ENCODE results near the gene YAE1.
"Not testable (repeated sequence)": the region's sequence is repeated elsewhere in the genome, so short reads cannot be mapped to it uniquely, and the experiment has no call there.

The YAE1 gene

DNA sequence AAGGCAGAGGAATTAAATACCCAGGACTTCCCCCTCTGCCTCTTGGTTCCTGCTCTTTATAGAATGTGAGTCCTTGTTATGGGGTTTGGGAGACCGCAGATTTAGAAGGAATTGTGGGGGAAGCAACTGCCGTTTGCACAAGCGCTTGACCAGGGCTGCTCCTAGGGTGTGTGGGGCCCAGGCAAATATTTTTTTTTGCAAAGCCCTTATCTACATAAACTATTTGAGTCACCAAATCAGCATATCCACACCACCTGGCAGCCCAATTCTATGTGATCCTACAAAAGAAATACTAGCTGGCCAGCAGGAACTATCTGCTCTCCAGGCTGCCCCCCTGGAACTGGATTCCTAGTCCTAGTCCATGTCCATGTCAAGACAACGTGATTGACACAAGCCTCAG lies 33.4 kb upstream of the YAE1 start:
- H3K36me3 ChIP-seq (ENCODE audit: control insufficient read depth, insufficient read depth, low read length, severe bottlenecking): no peaks in the 10 kb centered on the region
- DNase-seq (ENCODE audit: low read depth): no peak
- no peak overlapping the region for H3K9ac ChIP-seq (ENCODE audit: low read length)
- peaks cover 14% of the 10 kb centered on the region for H3K27me3 ChIP-seq (replicated peaks; ENCODE audit: control insufficient read depth, insufficient read depth, low read length)
- no peak overlapping the region for H3K4me3 ChIP-seq (ENCODE audit: low read length)
- no peaks in the 10 kb centered on the region for H3K9me3 ChIP-seq (ENCODE audit: control insufficient read depth, low read length)
- no peaks in the 10 kb centered on the region for H3K4me1 ChIP-seq (ENCODE audit: control insufficient read depth, insufficient read depth, low read length)

DNA sequence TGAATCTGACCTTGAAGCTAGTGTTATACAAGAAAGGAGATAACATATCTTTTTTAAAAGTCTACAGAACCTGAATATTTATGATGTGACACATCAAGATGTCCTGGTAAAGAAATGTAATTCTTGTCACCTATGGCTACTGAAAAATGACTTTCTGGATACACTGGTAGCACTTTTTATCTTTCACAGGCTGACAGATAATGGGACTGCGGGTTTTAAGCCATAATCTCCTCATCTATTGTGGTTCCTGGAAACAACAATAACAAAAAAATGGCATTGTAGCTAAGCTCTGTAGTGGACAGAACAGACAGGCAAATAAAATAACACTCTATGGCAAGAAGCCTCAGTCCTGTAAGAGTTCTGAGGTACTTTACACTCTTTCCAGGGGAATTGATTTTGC lies 31.6 kb upstream of the YAE1 start:
- H3K36me3 ChIP-seq (ENCODE audit: control insufficient read depth, insufficient read depth, low read length, severe bottlenecking): no peaks in the 10 kb centered on the region
- no peaks in the 10 kb centered on the region for H3K4me1 ChIP-seq (ENCODE audit: control insufficient read depth, insufficient read depth, low read length)
- DNase-seq (ENCODE audit: low read depth): no peak
- no peak overlapping the region for H3K4me3 ChIP-seq (ENCODE audit: low read length)
- H3K9ac ChIP-seq (ENCODE audit: low read length): no peak overlapping the region
- H3K9me3 ChIP-seq (ENCODE audit: control insufficient read depth, low read length): no peaks in the 10 kb centered on the region
- H3K27me3 ChIP-seq (replicated peaks; ENCODE audit: control insufficient read depth, insufficient read depth, low read length): peaks cover 15% of the 10 kb centered on the region

DNA sequence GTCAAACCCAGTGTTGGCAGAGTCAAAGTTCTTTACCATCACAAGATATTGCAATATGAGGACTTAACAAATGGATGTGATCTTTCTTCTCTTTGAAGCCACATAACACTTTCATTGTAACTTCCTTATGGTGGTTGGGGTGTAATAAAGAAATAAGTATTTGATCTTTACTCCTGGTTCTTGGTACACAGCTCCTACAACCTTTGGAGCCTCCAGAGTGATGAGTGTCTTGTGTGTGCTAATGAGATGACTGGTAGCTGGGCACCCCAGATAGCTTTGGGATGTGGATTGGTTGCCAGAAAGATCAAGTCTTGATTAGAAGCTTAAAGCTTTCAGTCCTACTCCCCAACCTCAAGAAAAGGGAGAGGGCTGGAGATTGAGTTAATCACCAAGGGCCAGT lies 31.1 kb upstream of the YAE1 start:
- no peaks in the 10 kb centered on the region for H3K36me3 ChIP-seq (ENCODE audit: control insufficient read depth, insufficient read depth, low read length, severe bottlenecking)
- H3K9ac ChIP-seq (ENCODE audit: low read length): no peak overlapping the region
- H3K4me1 ChIP-seq (ENCODE audit: control insufficient read depth, insufficient read depth, low read length): no peaks in the 10 kb centered on the region
- H3K9me3 ChIP-seq (ENCODE audit: control insufficient read depth, low read length): no peaks in the 10 kb centered on the region
- DNase-seq (ENCODE audit: low read depth): no peak
- peaks cover 19% of the 10 kb centered on the region for H3K27me3 ChIP-seq (replicated peaks; ENCODE audit: control insufficient read depth, insufficient read depth, low read length)
- H3K4me3 ChIP-seq (ENCODE audit: low read length): no peak overlapping the region

DNA sequence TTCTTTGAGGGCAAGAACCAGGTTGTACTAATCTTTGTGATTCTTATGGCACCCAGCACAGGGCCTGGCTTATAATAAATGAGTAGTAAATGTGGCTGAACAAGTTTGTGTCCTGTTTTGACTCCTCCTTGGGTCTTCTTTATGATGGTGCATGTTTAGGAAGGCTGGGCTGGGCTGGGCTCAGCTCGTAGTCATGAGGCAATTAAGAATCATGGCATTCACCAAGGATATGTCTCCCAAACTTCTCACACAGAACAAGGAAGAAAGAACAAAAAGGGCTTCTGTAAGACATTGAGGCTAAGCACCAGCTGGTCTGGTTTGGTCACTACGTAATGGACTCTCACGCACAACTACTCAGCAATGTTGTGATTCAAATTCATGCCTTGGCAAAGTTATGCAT lies 30.5 kb upstream of the YAE1 start:
- peaks cover 17% of the 10 kb centered on the region for H3K27me3 ChIP-seq (replicated peaks; ENCODE audit: control insufficient read depth, insufficient read depth, low read length)
- H3K36me3 ChIP-seq (ENCODE audit: control insufficient read depth, insufficient read depth, low read length, severe bottlenecking): no peaks in the 10 kb centered on the region
- no peak for DNase-seq (ENCODE audit: low read depth)

DNA sequence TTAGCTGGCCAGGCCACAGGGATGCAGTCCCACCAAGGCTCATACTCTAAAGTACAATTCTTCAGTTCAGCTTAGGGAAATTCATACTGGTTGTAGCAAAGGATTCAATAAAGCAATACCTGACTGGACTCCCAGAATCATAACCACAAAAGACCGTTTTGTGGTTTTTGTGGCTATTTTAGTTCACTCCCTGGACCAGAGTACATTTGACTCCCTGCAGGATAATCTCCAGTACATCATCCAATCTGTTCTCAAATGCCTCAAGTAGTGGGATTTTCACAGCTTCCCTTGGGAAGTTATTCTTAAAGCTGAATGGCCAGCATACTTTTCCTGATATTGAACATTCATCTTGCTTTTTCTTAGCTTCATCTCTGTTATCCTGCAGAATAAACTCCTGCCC lies 29.3 kb upstream of the YAE1 start:
- Histone ChIP-seq H3K4me3 (ENCODE audit: low read length) (no peak overlapping the region), H3K4me1 (ENCODE audit: control insufficient read depth, insufficient read depth, low read length) (no peaks in the 10 kb centered on the region), H3K9ac (ENCODE audit: low read length) (no peak overlapping the region), H3K27me3 (replicated peaks; ENCODE audit: control insufficient read depth, insufficient read depth, low read length) (peaks cover 13% of the 10 kb centered on the region), H3K36me3 (ENCODE audit: control insufficient read depth, insufficient read depth, low read length, severe bottlenecking) (no peaks in the 10 kb centered on the region), H3K9me3 (ENCODE audit: control insufficient read depth, low read length) (no peaks in the 10 kb centered on the region)
- DNase-seq (ENCODE audit: low read depth): no peak

More for the DNA sequence above, 30.5 kb upstream of the YAE1 start:
- Histone ChIP-seq H3K4me3 (ENCODE audit: low read length) (no peak overlapping the region), H3K4me1 (ENCODE audit: control insufficient read depth, insufficient read depth, low read length) (no peaks in the 10 kb centered on the region), H3K9ac (ENCODE audit: low read length) (no peak overlapping the region), H3K9me3 (ENCODE audit: control insufficient read depth, low read length) (no peaks in the 10 kb centered on the region)

DNA sequence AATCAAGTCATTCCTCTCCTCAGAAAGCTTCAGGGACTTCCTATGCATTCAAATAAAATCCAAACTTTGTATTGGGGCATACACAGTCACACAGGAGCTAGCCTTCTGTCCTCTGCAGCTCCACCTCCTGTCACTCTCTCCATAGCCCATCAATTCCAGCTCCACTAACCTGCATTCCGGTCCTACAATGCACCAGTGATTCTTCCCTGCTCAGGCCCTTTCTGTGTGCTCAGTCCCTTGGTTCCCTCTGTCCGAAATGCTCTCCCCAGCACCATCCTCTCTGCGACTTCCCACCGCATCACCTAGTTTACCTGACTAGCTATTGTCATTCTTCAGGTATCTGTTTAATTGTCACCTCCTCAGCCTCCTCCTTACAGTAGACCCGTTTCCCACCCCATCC lies 26.4 kb upstream of the YAE1 start:
- Histone ChIP-seq H3K27me3 (replicated peaks; ENCODE audit: control insufficient read depth, insufficient read depth, low read length) (peaks cover 18% of the 10 kb centered on the region), H3K9ac (ENCODE audit: low read length) (no peak overlapping the region), H3K4me1 (ENCODE audit: control insufficient read depth, insufficient read depth, low read length) (no peaks in the 10 kb centered on the region), H3K4me3 (ENCODE audit: low read length) (no peak overlapping the region), H3K9me3 (ENCODE audit: control insufficient read depth, low read length) (no peaks in the 10 kb centered on the region), H3K36me3 (ENCODE audit: control insufficient read depth, insufficient read depth, low read length, severe bottlenecking) (no peaks in the 10 kb centered on the region)
- no peak for DNase-seq (ENCODE audit: low read depth)

DNA sequence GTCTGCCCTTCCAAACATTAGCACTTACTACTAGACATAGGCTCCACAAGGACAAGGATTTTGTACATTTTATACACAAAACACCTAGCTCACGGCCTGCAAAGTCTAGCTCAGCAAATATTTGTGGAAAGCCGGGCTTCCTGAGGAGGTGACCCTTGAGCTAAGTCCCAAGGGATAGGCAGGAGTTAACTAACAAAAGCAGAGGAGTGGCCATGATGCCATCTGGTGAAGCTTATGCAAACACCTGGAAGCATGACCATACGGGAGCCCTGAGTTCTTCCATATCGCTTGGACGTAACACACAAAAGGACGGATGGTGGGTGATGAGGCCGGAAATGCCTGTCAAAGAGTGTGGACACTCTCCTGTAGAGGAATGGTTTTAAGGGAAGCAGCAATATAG lies 25.9 kb upstream of the YAE1 start:
- Histone ChIP-seq H3K9ac (ENCODE audit: low read length) (no peak overlapping the region), H3K4me3 (ENCODE audit: low read length) (no peak overlapping the region), H3K9me3 (ENCODE audit: control insufficient read depth, low read length) (no peaks in the 10 kb centered on the region), H3K36me3 (ENCODE audit: control insufficient read depth, insufficient read depth, low read length, severe bottlenecking) (no peaks in the 10 kb centered on the region), H3K4me1 (ENCODE audit: control insufficient read depth, insufficient read depth, low read length) (no peaks in the 10 kb centered on the region), H3K27me3 (replicated peaks; ENCODE audit: control insufficient read depth, insufficient read depth, low read length) (peaks cover 18% of the 10 kb centered on the region)
- no peak for DNase-seq (ENCODE audit: low read depth)

DNA sequence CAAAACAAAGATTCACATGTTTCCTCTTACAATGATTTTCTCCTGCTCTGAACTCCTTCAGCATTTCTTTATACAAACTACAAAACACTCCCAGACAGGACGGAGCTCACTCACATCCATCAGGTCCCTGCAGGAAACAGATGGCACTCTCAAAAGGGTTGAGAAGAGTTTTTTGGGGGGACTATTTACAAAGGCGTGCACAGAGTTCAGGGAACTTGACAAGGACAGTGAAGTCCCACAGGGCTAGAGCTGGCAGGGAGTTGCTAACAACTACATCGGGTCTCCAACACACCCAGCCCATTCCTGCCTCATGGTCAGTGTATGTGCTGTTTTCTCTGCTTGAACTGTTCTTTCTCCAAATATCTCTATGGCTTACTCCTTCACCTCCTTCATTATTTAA lies 24.7 kb upstream of the YAE1 start:
- Histone ChIP-seq H3K4me3 (ENCODE audit: low read length) (no peak overlapping the region), H3K27me3 (replicated peaks; ENCODE audit: control insufficient read depth, insufficient read depth, low read length) (peaks cover 18% of the 10 kb centered on the region), H3K36me3 (ENCODE audit: control insufficient read depth, insufficient read depth, low read length, severe bottlenecking) (no peaks in the 10 kb centered on the region), H3K4me1 (ENCODE audit: control insufficient read depth, insufficient read depth, low read length) (no peaks in the 10 kb centered on the region), H3K9me3 (ENCODE audit: control insufficient read depth, low read length) (no peaks in the 10 kb centered on the region), H3K9ac (ENCODE audit: low read length) (no peak overlapping the region)
- DNase-seq (ENCODE audit: low read depth): no peak

DNA sequence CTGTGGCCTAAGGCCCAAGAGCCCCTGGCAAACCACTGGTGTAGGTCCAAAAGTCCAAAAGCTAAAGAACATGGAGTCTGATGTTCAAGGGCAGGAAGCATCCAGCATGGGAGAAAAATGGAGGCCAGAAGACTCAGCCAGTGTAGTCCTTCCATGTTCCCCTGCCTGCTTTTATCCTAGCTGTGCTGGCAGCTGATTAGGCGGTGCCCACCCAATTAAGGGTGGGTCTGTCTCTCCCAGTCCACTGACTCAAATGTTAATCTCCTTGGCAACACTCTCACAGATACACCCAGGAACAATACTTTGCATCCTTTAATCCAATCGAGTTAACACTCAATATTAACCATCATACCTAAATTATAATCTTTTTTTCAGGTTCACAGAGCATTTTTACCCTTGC lies 21.4 kb upstream of the YAE1 start:
- not testable (repeated sequence) for DNase-seq (ENCODE audit: low read depth); H3K36me3 ChIP-seq (ENCODE audit: control insufficient read depth, insufficient read depth, low read length, severe bottlenecking)

DNA sequence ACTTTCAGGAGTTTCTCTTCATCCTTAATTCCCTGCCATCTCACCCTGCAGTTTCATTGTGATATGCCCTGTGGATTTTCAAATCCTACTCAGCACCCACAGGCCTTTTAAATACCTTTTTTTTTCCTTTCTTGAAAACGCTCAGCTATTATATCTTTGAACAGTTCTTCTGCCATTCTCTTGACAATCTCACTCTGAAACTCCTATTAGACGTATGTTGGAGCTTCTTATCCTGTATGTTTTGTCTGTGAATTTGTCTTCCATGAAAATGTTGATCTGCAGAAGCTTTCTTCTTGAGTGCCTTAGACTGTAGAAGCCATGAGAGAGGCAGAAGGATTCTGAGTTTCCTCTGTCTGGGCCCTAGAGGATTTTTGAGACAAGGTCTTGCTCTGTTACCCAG lies 18.9 kb upstream of the YAE1 start:
- H3K36me3 ChIP-seq (ENCODE audit: control insufficient read depth, insufficient read depth, low read length, severe bottlenecking): no peaks in the 10 kb centered on the region
- H3K27me3 ChIP-seq (replicated peaks; ENCODE audit: control insufficient read depth, insufficient read depth, low read length): peaks cover 9% of the 10 kb centered on the region
- no peaks in the 10 kb centered on the region for H3K4me1 ChIP-seq (ENCODE audit: control insufficient read depth, insufficient read depth, low read length)
- no peak overlapping the region for H3K9ac ChIP-seq (ENCODE audit: low read length)
- DNase-seq (ENCODE audit: low read depth): no peak
- H3K9me3 ChIP-seq (ENCODE audit: control insufficient read depth, low read length): peaks cover 16% of the 10 kb centered on the region
- peak overlapping the region; percentile 4 for H3K4me3 ChIP-seq (ENCODE audit: low read length)

More for the DNA sequence above, 21.4 kb upstream of the YAE1 start:
- H3K27me3 ChIP-seq (replicated peaks; ENCODE audit: control insufficient read depth, insufficient read depth, low read length): peaks cover 16% of the 10 kb centered on the region
- not testable (repeated sequence) for H3K4me3 ChIP-seq (ENCODE audit: low read length); H3K9ac ChIP-seq (ENCODE audit: low read length); H3K4me1 ChIP-seq (ENCODE audit: control insufficient read depth, insufficient read depth, low read length)
- H3K9me3 ChIP-seq (ENCODE audit: control insufficient read depth, low read length): peaks cover 16% of the 10 kb centered on the region

DNA sequence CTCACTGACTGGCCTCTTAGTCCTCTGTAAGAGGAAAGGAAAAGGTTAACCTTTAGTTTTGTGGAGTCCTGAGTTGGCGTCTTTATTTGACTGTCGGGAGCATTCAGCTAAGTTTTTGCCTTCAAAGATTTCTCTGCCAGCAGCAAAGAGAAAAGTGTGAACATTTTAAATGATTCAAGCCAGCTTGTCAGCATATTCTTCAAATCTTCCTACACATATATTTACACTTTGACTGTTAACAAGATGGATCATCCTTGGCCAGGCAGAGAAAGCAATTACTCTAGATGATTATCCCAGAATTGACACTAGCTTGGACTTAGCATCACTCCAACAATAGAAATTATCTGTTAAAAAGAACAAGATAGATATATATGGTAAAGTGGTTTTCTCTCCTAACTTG lies 15.8 kb upstream of the YAE1 start:
- H3K27me3 ChIP-seq (replicated peaks; ENCODE audit: control insufficient read depth, insufficient read depth, low read length): no peaks in the 10 kb centered on the region

DNA sequence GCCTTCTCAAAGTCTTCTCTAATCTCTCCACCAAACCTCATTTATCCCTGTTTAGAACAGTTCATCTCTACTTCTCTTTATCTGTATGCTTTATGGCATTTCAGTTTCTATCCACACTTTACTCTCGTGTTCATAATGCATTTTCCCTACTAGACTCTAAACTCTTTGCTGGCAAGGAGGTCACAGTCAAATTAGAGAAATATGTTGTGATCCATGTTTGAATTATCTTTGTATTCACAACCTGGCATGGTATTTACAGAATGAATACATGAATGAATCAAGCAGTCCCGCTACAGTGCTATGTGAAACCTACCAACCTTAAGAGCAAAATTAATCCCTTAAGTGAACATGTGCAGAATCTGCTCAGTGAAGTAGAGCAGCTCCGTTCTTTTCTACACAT lies 12.8 kb upstream of the YAE1 start:
- Histone ChIP-seq H3K9me3 (ENCODE audit: control insufficient read depth, low read length) (peaks cover 2% of the 10 kb centered on the region), H3K27me3 (replicated peaks; ENCODE audit: control insufficient read depth, insufficient read depth, low read length) (no peaks in the 10 kb centered on the region), H3K9ac (ENCODE audit: low read length) (no peak overlapping the region), H3K4me1 (ENCODE audit: control insufficient read depth, insufficient read depth, low read length) (peaks cover 10% of the 10 kb centered on the region), H3K4me3 (ENCODE audit: low read length) (no peak overlapping the region), H3K36me3 (ENCODE audit: control insufficient read depth, insufficient read depth, low read length, severe bottlenecking) (no peaks in the 10 kb centered on the region)
- DNase-seq (ENCODE audit: low read depth): no peak

More for the DNA sequence above, 15.8 kb upstream of the YAE1 start:
- no peak overlapping the region for H3K9ac ChIP-seq (ENCODE audit: low read length)
- H3K36me3 ChIP-seq (ENCODE audit: control insufficient read depth, insufficient read depth, low read length, severe bottlenecking): no peaks in the 10 kb centered on the region
- H3K9me3 ChIP-seq (ENCODE audit: control insufficient read depth, low read length): peaks cover 16% of the 10 kb centered on the region
- H3K4me1 ChIP-seq (ENCODE audit: control insufficient read depth, insufficient read depth, low read length): peaks cover 10% of the 10 kb centered on the region
- H3K4me3 ChIP-seq (ENCODE audit: low read length): no peak overlapping the region
- DNase-seq (ENCODE audit: low read depth): no peak
